MM.1S (cell line): Measurements from ENCODE around the gene CPN2.

Source experiments
- DNase-seq: peaks from one replicate; pipeline ENCODE4 v3.0.0-alpha.2; 2015
- H2AFZ ChIP-seq: fragments of 300-600 bp; sonication (generic); 2 replicates; pipeline ENCODE4 v1.6.0; 2016; ENCODE audit warnings: antibody characterized with exemption, low read length
- H3F3A ChIP-seq: fragments of 300-600 bp; sonication (generic); 2 replicates; pipeline ENCODE4 v1.6.1; 2016; ENCODE audit warnings: mild to moderate bottlenecking, antibody characterized with exemption, low read length, moderate library complexity, mixed read lengths; ENCODE audit not compliant: insufficient read depth
- H3K27ac ChIP-seq: fragments of 300-600 bp; sonication (generic); 2 replicates; pipeline ENCODE4 v1.5.1; 2016; ENCODE audit warnings: mild to moderate bottlenecking, low read length
- H3K27me3 ChIP-seq: fragments of 300-600 bp; sonication (generic); replicated peaks from 2 replicates; pipeline ENCODE4 v1.6.0; 2016; ENCODE audit warnings: low read length; ENCODE audit not compliant: insufficient read depth
- H3K36me3 ChIP-seq: fragments of 300-600 bp; sonication (generic); replicated peaks from 2 replicates; pipeline ENCODE4 v1.6.1; 2016; ENCODE audit warnings: mild to moderate bottlenecking, low read length, mixed read lengths; ENCODE audit not compliant: insufficient read depth
- H3K4me1 ChIP-seq: fragments of 300-600 bp; sonication (generic); 2 replicates; pipeline ENCODE4 v1.6.1; 2016; ENCODE audit warnings: low read length, mixed read lengths
- H3K4me2 ChIP-seq: fragments of 300-600 bp; sonication (generic); 2 replicates; pipeline ENCODE4 v1.6.0; 2016; ENCODE audit warnings: low read depth, low read length
- H3K4me3 ChIP-seq: fragments of 300-600 bp; sonication (generic); 2 replicates; pipeline ENCODE4 v1.5.1; 2016; ENCODE audit warnings: low read length, mixed read lengths
- H3K79me2 ChIP-seq: fragments of 300-600 bp; sonication (generic); 2 replicates; pipeline ENCODE4 v1.6.1; 2016; ENCODE audit warnings: mixed run types, low read length, mixed read lengths
- H3K9ac ChIP-seq: fragments of 300-600 bp; sonication (generic); 2 replicates; pipeline ENCODE4 v1.6.1; 2016; ENCODE audit warnings: low read length, mixed read lengths
- H3K9me2 ChIP-seq: fragments of 300-600 bp; sonication (generic); replicated peaks from 2 replicates; pipeline ENCODE4 v1.6.1; 2016; ENCODE audit warnings: mild to moderate bottlenecking, low read length, mixed read lengths; ENCODE audit not compliant: insufficient read depth
- H3K9me3 ChIP-seq: fragments of 300-600 bp; sonication (generic); replicated peaks from 2 replicates; pipeline ENCODE4 v1.6.1; 2016; ENCODE audit warnings: mild to moderate bottlenecking, low read length, mixed read lengths; ENCODE audit not compliant: insufficient read depth
- H4K20me1 ChIP-seq: fragments of 300-600 bp; sonication (generic); 2 replicates; pipeline ENCODE4 v1.6.1; 2016; ENCODE audit warnings: mild to moderate bottlenecking, low read length, moderate library complexity, mixed read lengths; ENCODE audit not compliant: insufficient read depth
- CTCF ChIP-seq: fragments of 300-600 bp; sonication (generic); IDR thresholded peaks from 2 replicates; pipeline ENCODE4 v1.5.1; 2016; ENCODE audit warnings: antibody characterized with exemption, low read length, mixed read lengths
- EZH2 ChIP-seq: fragments of 300-600 bp; sonication (generic); optimal IDR thresholded peaks from 2 replicates; pipeline ENCODE3; 2017; ENCODE audit warnings: low read depth, mild to moderate bottlenecking, antibody characterized with exemption, low read length, mixed read lengths
- EZH2phosphoT487 ChIP-seq: fragments of 300-600 bp; sonication (generic); IDR thresholded peaks from 2 replicates; pipeline ENCODE4 v1.6.1; 2018; ENCODE audit warnings: antibody characterized with exemption, low read length

Gene CPN2

DNA sequence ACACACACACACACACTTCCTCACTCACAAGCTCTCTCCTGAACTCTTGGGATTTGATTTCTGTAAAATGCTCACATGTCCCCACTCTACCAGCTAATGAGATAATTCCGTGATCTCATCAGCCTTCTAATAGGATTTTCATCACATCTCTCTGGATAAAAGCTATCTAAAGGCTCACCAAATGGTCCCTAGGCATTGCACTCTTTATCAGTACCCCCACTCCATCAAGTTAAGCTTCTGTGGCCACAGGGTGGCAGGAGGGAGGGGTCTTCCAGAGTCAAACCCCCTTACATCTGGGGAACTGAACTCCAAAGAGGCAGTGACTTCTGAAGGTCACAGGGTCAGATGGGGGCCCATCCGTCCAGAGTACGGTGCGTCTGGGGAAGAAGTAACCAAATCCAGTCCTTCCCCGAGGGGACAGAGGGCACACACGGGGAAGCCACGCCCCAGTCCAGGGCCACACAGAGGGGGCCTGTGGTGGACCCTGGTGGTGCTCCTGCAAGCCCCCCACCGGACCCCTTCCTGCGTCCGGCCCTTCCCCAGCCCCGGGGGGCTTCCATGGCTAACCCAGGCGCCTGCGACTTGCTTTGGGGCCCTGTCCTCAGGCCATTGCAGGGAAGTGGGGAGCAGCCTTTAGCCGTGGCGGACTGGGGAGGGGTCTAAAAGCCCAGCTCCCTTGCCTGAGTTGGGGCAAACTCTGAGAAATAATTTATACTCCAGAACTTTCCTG lies 25.5 kb downstream of the CPN2 start:
- H4K20me1 ChIP-seq, result no peaks in the 10 kb centered on the region
- TF ChIP-seq EZH2, result no peak
- TF ChIP-seq CTCF, result 0 out of 2 replicates have a peak, but pooled peaks have one; percentile 5
- TF ChIP-seq EZH2phosphoT487, result no peak
- no peak overlapping the region for H3K9ac ChIP-seq
- no peaks in the 10 kb centered on the region for H3K36me3 ChIP-seq
- no peak overlapping the region for H3K4me3 ChIP-seq
- H3K79me2 ChIP-seq, result no peaks in the 10 kb centered on the region
- peaks cover 10% of the 10 kb centered on the region for H3F3A ChIP-seq
- H3K27ac ChIP-seq, result no peak overlapping the region
- no peaks in the 10 kb centered on the region for H3K9me2 ChIP-seq
- DNase-seq, result no peak
- H2AFZ ChIP-seq, result no peak overlapping the region
- H3K4me2 ChIP-seq, result no peak overlapping the region
- no peaks in the 10 kb centered on the region for H3K9me3 ChIP-seq
- no peaks in the 10 kb centered on the region for H3K27me3 ChIP-seq
- no peaks in the 10 kb centered on the region for H3K4me1 ChIP-seq

- H3K36me3 ChIP-seq, result no peaks in the 10 kb centered on the region
- no peak for DNase-seq
- no peaks in the 10 kb centered on the region for H3K9me2 ChIP-seq
- no peak overlapping the region for H3K4me3 ChIP-seq
- no peaks in the 10 kb centered on the region for H4K20me1 ChIP-seq
- no peak overlapping the region for H3K9ac ChIP-seq
- H3K4me1 ChIP-seq, result no peaks in the 10 kb centered on the region
- no peak overlapping the region for H2AFZ ChIP-seq
- H3K9me3 ChIP-seq, result no peaks in the 10 kb centered on the region
- H3F3A ChIP-seq, result peaks cover 10% of the 10 kb centered on the region
- H3K27ac ChIP-seq, result no peak overlapping the region
- H3K79me2 ChIP-seq, result no peaks in the 10 kb centered on the region
- no peak for TF ChIP-seq EZH2
- no peak overlapping the region for H3K4me2 ChIP-seq
- no peaks in the 10 kb centered on the region for H3K27me3 ChIP-seq
Observed at GRCh38 chr3:194324823-194325327, 26.3 kb downstream of the CPN2 start.

DNA sequence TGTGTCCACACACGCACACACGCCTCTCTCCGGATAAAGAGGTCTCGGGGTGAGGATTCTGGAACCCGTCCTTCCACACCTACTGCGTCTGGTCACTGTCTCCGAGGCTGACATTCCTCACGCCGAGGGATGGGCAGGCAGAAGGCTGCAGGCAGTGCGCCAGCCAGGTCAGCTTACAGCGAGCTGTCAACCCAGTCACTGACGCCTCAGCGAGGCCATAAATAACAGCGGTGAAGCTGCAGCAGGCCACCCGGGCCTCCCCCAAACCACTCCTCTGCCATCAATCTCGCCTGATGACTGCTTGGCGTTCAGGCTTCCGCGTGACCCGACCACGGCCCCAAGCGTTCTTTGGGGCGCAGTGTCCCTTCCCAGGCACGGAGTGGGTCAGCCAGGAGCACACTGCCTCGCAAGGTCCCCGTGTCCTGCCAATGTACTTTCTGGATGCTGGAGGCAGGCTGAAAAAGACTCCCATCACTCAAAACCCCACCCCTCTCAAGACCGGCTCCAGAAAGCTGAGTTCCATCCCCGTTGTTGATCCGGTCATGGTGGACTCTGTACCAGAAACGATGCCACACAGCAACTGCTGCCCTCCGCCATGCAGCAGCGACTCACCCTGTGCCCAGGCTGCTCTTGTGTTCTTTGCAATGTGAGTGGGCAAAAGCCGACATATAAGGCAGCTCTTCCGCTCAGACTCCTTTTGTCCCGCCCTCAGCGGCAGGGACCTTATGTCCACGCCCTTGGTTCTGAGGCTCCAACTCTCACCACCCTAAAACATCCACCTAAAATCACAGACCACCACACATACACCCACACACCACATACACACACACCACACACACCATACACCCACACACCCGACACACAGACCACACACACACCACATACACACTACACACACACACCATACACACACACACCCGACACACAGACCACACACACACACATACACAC lies 27.1 kb downstream of the CPN2 start:
- no peaks in the 10 kb centered on the region for H3K36me3 ChIP-seq
- no peaks in the 10 kb centered on the region for H3K9me3 ChIP-seq
- no peaks in the 10 kb centered on the region for H4K20me1 ChIP-seq
- DNase-seq, result no peak
- TF ChIP-seq EZH2phosphoT487 (no peak), EZH2 (no peak), CTCF (no peak)
- H3F3A ChIP-seq, result peaks cover 10% of the 10 kb centered on the region
- H2AFZ ChIP-seq, result no peak overlapping the region
- H3K9ac ChIP-seq, result no peak overlapping the region
- H3K4me1 ChIP-seq, result no peaks in the 10 kb centered on the region
- no peak overlapping the region for H3K4me2 ChIP-seq
- no peaks in the 10 kb centered on the region for H3K9me2 ChIP-seq
- H3K4me3 ChIP-seq, result no peak overlapping the region
- H3K79me2 ChIP-seq, result no peaks in the 10 kb centered on the region
- H3K27ac ChIP-seq, result no peak overlapping the region
- no peaks in the 10 kb centered on the region for H3K27me3 ChIP-seq
